ENCODE results near the gene UBE2J2. TPM values are rescaled to one million over a fixed set of nuclear protein-coding genes. Genes with fewer than 3 reads are reported as not detected.

Gene UBE2J2
- total and polyA plus RNA-seq, 2 experiments from 2014 or later: 47.1 to 70.2 TPM

DNA sequence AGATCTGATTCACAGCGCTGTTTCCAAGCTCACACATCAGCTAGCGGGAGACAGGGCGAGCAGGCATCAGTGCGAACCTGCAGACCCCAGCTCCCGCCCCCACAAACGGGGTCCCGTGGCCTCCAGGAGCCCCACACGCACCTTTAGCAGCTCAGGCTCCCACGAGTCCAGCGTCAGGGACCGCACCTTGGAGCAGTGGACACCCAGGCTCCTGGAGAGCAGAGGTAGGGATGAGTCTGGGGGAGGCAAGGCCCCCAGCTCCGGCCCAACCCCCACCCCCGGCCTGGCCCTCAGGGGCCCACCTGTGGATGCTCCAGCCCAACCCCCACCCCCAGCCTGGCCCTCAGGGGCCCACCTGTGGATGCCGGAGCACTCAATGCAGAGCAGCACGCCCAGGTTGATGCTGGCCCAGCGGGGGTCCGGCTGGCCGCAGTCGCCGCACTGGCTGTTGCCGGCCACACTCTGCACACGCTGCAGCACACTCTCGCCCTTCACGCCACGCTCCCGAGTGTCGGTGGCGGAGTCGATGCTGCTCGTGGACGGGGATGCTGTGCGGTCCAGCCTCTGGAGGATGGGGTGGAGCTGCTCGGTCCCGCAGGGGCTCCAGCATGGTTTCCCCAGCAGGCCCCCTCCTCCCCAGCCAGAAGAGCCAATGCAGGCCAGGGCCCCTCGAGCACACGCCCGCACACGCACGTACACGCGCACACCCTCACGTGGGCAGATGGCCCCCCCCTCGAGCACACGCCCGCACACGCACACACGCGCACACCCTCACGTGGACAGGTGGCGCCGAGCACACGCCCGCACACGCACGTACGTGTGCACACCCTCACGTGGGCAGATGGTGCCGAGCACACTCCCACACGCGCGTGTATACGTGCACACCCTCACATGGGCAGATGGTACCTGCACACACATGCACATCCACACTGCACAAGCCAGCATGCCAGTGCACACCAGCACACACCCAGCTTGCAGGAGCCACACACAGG, 22.7 kb upstream of the UBE2J2 start:
- DNase-seq (ENCODE audit: low spot score): no peak

DNA sequence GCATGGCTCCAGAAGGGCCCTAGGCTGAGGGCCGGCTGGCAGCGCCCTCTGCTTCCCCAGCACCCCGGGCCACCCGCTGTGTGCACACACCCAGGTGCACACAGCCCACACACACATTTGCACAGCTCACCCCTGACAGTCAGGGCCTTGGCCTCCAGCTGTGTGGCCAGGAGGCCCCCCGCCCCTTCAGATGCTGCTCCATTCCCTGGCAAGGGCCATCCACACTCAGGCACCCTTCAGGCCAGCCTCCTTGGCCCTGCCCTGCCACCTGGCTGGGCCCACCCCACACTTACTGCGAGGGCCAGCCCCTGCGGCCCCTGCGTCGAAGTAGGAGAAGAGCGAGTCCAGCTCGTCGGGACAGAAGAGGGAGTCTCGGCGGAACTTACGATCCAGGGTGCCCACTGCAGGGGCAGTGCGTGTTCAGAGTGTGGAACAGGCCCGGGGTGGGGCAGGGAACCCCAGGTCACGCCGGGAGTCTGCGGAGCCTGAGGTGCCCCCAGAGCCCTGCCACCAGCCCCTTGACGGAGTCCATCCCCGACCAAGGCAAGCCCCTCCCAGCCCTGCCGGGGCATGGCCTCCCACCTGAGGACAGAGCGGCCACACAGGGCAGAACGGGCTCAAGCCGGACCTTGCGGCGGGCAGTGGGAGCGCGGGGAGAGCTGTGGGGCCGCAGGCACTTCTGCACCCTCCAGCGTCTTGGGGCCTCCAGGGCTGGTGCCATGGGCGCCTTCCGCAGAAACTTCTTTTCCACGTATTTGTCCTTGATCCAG, 21.7 kb upstream of the UBE2J2 start:
- no peak overlapping the region for H3K4me3 Mint-ChIP-seq
- Histone ChIP-seq H2AFZ (no peak overlapping the region), H3K4me2 (no peak overlapping the region), H3K4me1 (ENCODE audit: insufficient read depth) (no peaks in the 10 kb centered on the region), H3K4me3 (no peak overlapping the region), H4K20me1 (replicated peaks; ENCODE audit: insufficient read depth) (no peaks in the 10 kb centered on the region), H3F3A (replicated peaks; ENCODE audit: low read depth) (0 out of 2 replicates have a peak, but pooled peaks cover 9% of the 10 kb centered on the region), H3K9me2 (ENCODE audit: insufficient read depth) (no peaks in the 10 kb centered on the region), H3K79me2 (replicated peaks; ENCODE audit: insufficient read depth) (no peaks in the 10 kb centered on the region), H3K36me3 (ENCODE audit: insufficient read depth) (no peaks in the 10 kb centered on the region), H3K27me3 (ENCODE audit: insufficient read depth) (no peaks in the 10 kb centered on the region), H3K27ac (ENCODE audit: low read depth) (no peak overlapping the region)
- DNase-seq (ENCODE audit: low spot score): no peak
- no peak for ATAC-seq
- peaks cover 6% of the 10 kb centered on the region for H3K27me3 Mint-ChIP-seq (ENCODE audit: insufficient read depth, low read depth, poor library complexity)
- no peaks in the 10 kb centered on the region for H3K9me3 Mint-ChIP-seq
- no peak overlapping the region for H3K27ac Mint-ChIP-seq
- H3K36me3 Mint-ChIP-seq (ENCODE audit: low read depth): no peaks in the 10 kb centered on the region
- H3K4me1 Mint-ChIP-seq: peaks cover 4% of the 10 kb centered on the region; the same call in 1 of the 3 replicates
- TF ChIP-seq ZNF331 (CRISPR knock-in tag; IDR thresholded peaks at IDR 0.05; ENCODE audit: low read depth) (no peak), JUNB (IDR thresholded peaks at IDR 0.05; ENCODE audit: unreplicated experiment) (no peak), STAT1 (IDR thresholded peaks at IDR 0.05; ENCODE audit: unreplicated experiment) (no peak)
- TF ChIP-seq, protein P1, sequence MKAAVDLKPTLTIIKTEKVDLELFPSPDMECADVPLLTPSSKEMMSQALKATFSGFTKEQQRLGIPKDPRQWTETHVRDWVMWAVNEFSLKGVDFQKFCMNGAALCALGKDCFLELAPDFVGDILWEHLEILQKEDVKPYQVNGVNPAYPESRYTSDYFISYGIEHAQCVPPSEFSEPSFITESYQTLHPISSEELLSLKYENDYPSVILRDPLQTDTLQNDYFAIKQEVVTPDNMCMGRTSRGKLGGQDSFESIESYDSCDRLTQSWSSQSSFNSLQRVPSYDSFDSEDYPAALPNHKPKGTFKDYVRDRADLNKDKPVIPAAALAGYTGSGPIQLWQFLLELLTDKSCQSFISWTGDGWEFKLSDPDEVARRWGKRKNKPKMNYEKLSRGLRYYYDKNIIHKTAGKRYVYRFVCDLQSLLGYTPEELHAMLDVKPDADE (IDR thresholded peaks at IDR 0.05): no peak

More for the DNA sequence above, 22.7 kb upstream of the UBE2J2 start:
- no peak for ATAC-seq
- H3K9me2 ChIP-seq (ENCODE audit: insufficient read depth): no peaks in the 10 kb centered on the region
- H3K27ac ChIP-seq (ENCODE audit: low read depth): no peak overlapping the region
- H3F3A ChIP-seq (replicated peaks; ENCODE audit: low read depth): 0 out of 2 replicates have a peak, but pooled peaks cover 9% of the 10 kb centered on the region
- H2AFZ ChIP-seq: no peak overlapping the region
- Mint-ChIP-seq H3K27ac (no peak overlapping the region), H3K4me1 (peaks cover 4% of the 10 kb centered on the region; the same call in 1 of the 3 replicates), H3K4me3 (no peak overlapping the region), H3K9me3 (no peaks in the 10 kb centered on the region), H3K27me3 (ENCODE audit: insufficient read depth, low read depth, poor library complexity) (peaks cover 5% of the 10 kb centered on the region), H3K36me3 (ENCODE audit: low read depth) (no peaks in the 10 kb centered on the region)
- no peak overlapping the region for H3K4me2 ChIP-seq
- no peaks in the 10 kb centered on the region for H4K20me1 ChIP-seq (replicated peaks; ENCODE audit: insufficient read depth)
- H3K79me2 ChIP-seq (replicated peaks; ENCODE audit: insufficient read depth): no peaks in the 10 kb centered on the region
- no peak overlapping the region for H3K4me3 ChIP-seq
- H3K27me3 ChIP-seq (ENCODE audit: insufficient read depth): no peaks in the 10 kb centered on the region
- TF ChIP-seq STAT1 (IDR thresholded peaks at IDR 0.05; ENCODE audit: unreplicated experiment): no peak
- no peak for TF ChIP-seq NANOG (IDR thresholded peaks at IDR 0.05; ENCODE audit: borderline replicate concordance)
- TF ChIP-seq, protein P2, sequence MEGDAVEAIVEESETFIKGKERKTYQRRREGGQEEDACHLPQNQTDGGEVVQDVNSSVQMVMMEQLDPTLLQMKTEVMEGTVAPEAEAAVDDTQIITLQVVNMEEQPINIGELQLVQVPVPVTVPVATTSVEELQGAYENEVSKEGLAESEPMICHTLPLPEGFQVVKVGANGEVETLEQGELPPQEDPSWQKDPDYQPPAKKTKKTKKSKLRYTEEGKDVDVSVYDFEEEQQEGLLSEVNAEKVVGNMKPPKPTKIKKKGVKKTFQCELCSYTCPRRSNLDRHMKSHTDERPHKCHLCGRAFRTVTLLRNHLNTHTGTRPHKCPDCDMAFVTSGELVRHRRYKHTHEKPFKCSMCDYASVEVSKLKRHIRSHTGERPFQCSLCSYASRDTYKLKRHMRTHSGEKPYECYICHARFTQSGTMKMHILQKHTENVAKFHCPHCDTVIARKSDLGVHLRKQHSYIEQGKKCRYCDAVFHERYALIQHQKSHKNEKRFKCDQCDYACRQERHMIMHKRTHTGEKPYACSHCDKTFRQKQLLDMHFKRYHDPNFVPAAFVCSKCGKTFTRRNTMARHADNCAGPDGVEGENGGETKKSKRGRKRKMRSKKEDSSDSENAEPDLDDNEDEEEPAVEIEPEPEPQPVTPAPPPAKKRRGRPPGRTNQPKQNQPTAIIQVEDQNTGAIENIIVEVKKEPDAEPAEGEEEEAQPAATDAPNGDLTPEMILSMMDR (conservative IDR thresholded peaks at IDR 0.05; ENCODE audit: low read depth in 2 of 2): no peak
- TF ChIP-seq ZNF331 (CRISPR knock-in tag; IDR thresholded peaks at IDR 0.05; ENCODE audit: low read depth): no peak
- TF ChIP-seq JUNB (IDR thresholded peaks at IDR 0.05; ENCODE audit: unreplicated experiment): no peak
- no peaks in the 10 kb centered on the region for H3K36me3 ChIP-seq (ENCODE audit: insufficient read depth)
- H3K4me1 ChIP-seq (ENCODE audit: insufficient read depth): no peaks in the 10 kb centered on the region

All from GM23338 (cell line).